Esophagus squamous epithelium (tissue), 5 donors: ENCODE results near the gene CAMK1G. TPM values are rescaled to one million over a fixed set of nuclear protein-coding genes. Genes with fewer than 3 reads are reported as not detected.

Experiments
- DNase-seq: peaks from one replicate; lab custom pipeline; 2025; lab: John Stamatoyannopoulos, UW
- H3K27ac ChIP-seq, 4 donors: fragments of 200-600 bp; sonication (generic); one replicate each; pipeline ENCODE4 v1.5.1; 2016 to 2019; ENCODE audit warnings: mild to moderate bottlenecking in 1 of 4
- H3K27me3 ChIP-seq, 4 donors: fragments of 200-600 bp; sonication (generic); 1 replicate in 3 of 4; 2 replicates in 1 of 4; pipeline versions ENCODE4 v1.5.1 to v1.6.0; 2017 to 2021; ENCODE audit warnings: antibody characterized with exemption in 1 of 4
- H3K36me3 ChIP-seq, 3 donors: fragments of 200-600 bp; sonication (generic); one replicate each; pipeline ENCODE4 v1.5.1; 2016 to 2019
- H3K4me1 ChIP-seq, 3 donors: fragments of 200-600 bp; sonication (generic); one replicate each; pipeline ENCODE4 v1.5.1; 2017 to 2019
- H3K4me3 ChIP-seq, 4 donors: fragments of 200-600 bp; sonication (generic); 1 replicate in 3 of 4; 2 replicates in 1 of 4; pipeline ENCODE4 v1.5.1; 2016 to 2019; ENCODE audit warnings: mild to moderate bottlenecking in 2 of 4, moderate library complexity in 1 of 4
- H3K9me3 ChIP-seq, 3 donors: fragments of 200-600 bp; sonication (generic); one replicate each; pipeline ENCODE4 v1.5.1; 2016 to 2019
- POLR2A ChIP-seq, 4 donors: fragments of 450-650 bp; IDR thresholded peaks; one replicate each; pipeline ENCODE4 v1.6.1; 2017; ENCODE audit warnings: antibody characterized with exemption in 4 of 4, mild to moderate bottlenecking in 4 of 4, moderate library complexity in 3 of 4
- WGBS, 2 donors: methylation state at CpG; one replicate each; pipeline ENCODE4 v1.1.5; 2018; 5-methylcytosine and 5-hydroxymethylcytosine counted together
- intact Hi-C: fragments of 100-400 bp; cut with DNase I; formaldehyde crosslinking; loops from one replicate; pipeline ENCODE4 v1.15.0; 2022
- total RNA-seq, 4 donors: library from RNA; depleted of rRNA; stranded (reverse); fragments of >200 nt; gene quantifications; one replicate each; pipeline ENCODE4 v1.1.0, GENCODE V29; 2016
- TF ChIP-seq, protein P1 (sequence below), 6 experiments: fragments of 450-650 bp in 4 of 6; fragments of 200-600 bp in 2 of 6; sonication (generic) in 2 of 6; IDR thresholded peaks; one replicate each; pipeline ENCODE4 v1.5.1; 2016 to 2019; ENCODE audit warnings: antibody characterized with exemption in 6 of 6, mild to moderate bottlenecking in 4 of 6, moderate library complexity in 4 of 6
- donor health status: DM: yes; HTN: yes; CAD: no.

The CAMK1G gene
- total RNA-seq, 4 donors from 2014 or later, result 0.19 TPM; not detected in 3

DNA sequence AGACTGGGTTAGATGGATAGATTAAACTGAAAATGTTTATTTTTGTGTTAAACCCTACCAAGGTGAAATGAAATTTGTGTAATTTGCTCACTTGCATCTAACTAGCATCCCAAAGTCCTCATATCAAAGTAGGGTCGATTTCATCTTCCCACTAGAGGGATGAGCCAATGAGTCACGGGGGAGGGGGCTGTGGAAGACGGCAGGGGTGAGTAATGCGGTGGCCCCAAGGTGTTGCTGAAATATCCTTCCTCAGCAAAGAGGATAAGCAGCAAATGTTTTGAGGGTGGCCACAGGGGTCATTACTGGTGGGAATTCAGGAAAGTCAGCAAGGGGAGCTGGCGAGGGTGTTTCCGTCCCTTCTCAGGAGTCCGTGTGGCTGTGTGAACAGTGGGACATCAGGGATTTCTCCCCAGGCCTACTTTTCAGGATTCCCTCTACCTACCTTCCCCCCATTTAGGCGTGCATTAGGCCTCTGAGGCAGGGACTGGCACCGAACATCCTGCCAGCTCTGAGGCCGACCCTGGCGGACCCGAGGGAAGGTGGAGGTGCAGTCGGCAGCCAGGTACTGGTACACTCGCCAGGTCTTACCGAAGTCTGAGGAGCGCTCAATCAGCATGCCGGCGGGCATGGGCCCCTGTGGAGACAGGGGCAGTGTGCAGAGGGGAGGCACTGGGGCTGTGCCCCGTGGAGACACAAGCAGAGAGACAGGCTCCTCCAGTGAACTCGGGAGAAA lies 50.7 kb downstream of the CAMK1G start:
- WGBS, 2 donors, result 68% methylated on average over 7 to 9 of the region's 20 CpGs
- intact Hi-C loops, result no loop called here
- H3K36me3 ChIP-seq, result peaks cover 0 to 45% (median 0%) of the 10 kb centered on the region in 3 donors
- DNase-seq, result no peak
- peaks cover 0 to 29% (median 9%) of the 10 kb centered on the region in 3 donors for H3K4me1 ChIP-seq
- no peak overlapping the region for H3K4me3 ChIP-seq
- no peaks in the 10 kb centered on the region for H3K27me3 ChIP-seq
- H3K9me3 ChIP-seq, result no peaks in the 10 kb centered on the region
- H3K27ac ChIP-seq, result no peak overlapping the region
- TF ChIP-seq, protein P1, sequence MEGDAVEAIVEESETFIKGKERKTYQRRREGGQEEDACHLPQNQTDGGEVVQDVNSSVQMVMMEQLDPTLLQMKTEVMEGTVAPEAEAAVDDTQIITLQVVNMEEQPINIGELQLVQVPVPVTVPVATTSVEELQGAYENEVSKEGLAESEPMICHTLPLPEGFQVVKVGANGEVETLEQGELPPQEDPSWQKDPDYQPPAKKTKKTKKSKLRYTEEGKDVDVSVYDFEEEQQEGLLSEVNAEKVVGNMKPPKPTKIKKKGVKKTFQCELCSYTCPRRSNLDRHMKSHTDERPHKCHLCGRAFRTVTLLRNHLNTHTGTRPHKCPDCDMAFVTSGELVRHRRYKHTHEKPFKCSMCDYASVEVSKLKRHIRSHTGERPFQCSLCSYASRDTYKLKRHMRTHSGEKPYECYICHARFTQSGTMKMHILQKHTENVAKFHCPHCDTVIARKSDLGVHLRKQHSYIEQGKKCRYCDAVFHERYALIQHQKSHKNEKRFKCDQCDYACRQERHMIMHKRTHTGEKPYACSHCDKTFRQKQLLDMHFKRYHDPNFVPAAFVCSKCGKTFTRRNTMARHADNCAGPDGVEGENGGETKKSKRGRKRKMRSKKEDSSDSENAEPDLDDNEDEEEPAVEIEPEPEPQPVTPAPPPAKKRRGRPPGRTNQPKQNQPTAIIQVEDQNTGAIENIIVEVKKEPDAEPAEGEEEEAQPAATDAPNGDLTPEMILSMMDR (IDR thresholded peaks at IDR 0.05), result no peak
- TF ChIP-seq POLR2A (IDR thresholded peaks at IDR 0.05), result no peak

DNA sequence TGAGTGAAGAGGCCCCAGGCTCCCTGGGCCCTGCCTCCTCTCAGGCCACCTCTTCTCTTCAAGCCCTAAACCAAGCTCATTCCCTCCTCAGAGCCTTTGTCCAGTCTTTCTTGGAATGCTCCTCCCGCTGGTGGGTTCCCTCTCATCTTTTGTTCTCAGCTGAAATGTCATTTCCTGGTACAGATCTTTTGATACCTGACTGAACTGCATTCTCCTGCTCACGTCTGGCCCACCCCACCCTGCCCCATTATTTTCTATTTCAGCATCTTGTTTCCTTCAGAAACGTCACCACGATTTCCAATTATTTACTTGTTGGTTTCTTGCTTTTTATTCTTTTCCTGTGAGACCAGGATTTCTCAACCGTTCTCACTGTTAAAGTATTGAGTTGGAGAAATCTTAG lies 52.3 kb downstream of the CAMK1G start:
- intact Hi-C loops, result no loop called here
- peaks cover 0 to 24% (median 0%) of the 10 kb centered on the region in 3 donors for H3K4me1 ChIP-seq
- H3K4me3 ChIP-seq, result no peak overlapping the region
- no peak overlapping the region for H3K27ac ChIP-seq
- no peak for TF ChIP-seq POLR2A (IDR thresholded peaks at IDR 0.05)
- TF ChIP-seq, protein P1 (IDR thresholded peaks at IDR 0.05), result no peak
- no peaks in the 10 kb centered on the region for H3K27me3 ChIP-seq
- 70 to 82% methylated on average over 5 of the region's 5 CpGs for WGBS, 2 donors
- peaks cover 0 to 39% (median 0%) of the 10 kb centered on the region in 3 donors for H3K36me3 ChIP-seq
- no peaks in the 10 kb centered on the region for H3K9me3 ChIP-seq
- no peak for DNase-seq

DNA sequence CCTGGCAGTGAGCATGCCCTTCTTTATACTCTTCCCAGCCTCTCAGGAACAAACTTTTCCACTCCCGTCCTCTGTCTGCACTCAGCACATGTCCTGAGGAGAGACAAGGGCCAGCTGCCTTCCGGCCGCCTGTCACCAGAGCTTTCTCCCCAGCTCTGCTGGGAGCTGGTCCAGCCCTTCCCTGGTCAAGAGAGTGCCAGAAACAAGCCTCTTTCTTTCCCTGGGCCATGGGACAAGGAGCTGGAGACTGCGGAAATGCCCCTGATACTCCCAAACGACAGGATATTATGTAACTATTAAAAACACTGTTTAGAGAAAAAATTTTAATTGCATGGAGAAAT lies 58.3 kb downstream of the CAMK1G start:
- WGBS, 2 donors, result 30 to 59% methylated on average over 2 to 4 of the region's 5 CpGs
- H3K9me3 ChIP-seq, result no peaks in the 10 kb centered on the region
- H3K4me1 ChIP-seq, result peaks cover 29 to 71% (median 45%) of the 10 kb centered on the region in 3 donors
- no peak for DNase-seq
- H3K27ac ChIP-seq, result peak overlapping the region; percentile 38 to 83 (median 70)
- intact Hi-C loops, result no loop called here
- H3K27me3 ChIP-seq, result peaks cover 0 to 5% (median 0%) of the 10 kb centered on the region in 4 donors
- peaks cover 0 to 17% (median 0%) of the 10 kb centered on the region in 3 donors for H3K36me3 ChIP-seq
- H3K4me3 ChIP-seq, result no peak overlapping the region
- TF ChIP-seq, protein P1 (IDR thresholded peaks at IDR 0.05), result no peak
- no peak for TF ChIP-seq POLR2A (IDR thresholded peaks at IDR 0.05)

DNA sequence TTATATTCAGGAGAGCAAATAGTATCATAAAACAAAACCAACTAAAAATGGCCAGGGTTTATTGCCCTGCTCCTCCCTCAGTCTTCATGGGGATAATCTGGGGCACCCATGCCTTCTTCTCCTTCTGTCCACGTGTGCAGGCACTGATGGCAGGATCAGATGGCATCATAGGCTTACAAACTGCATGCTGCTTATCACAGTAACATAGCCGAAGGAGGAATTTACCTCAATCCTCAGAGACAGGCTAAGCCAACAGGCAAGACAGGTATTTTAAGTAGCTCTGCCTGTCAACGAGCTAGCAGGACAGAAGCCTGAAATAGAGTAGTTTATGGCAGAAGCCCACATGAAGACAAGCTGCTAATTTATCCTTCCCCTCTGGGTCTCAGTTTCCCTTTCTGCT lies 59.3 kb downstream of the CAMK1G start:
- peaks cover 0 to 5% (median 0%) of the 10 kb centered on the region in 4 donors for H3K27me3 ChIP-seq
- H3K4me3 ChIP-seq, result no peak overlapping the region
- WGBS, 2 donors, result 15 to 27% methylated on average over 3 of the region's 3 CpGs
- H3K36me3 ChIP-seq, result peaks cover 0 to 8% (median 0%) of the 10 kb centered on the region in 3 donors
- no peaks in the 10 kb centered on the region for H3K9me3 ChIP-seq
- intact Hi-C loops, result no loop called here
- DNase-seq, result no peak
- H3K4me1 ChIP-seq, result peaks cover 29 to 81% (median 55%) of the 10 kb centered on the region in 3 donors
- peak overlapping the region; percentile 57 to 73 (median 67) for H3K27ac ChIP-seq
- TF ChIP-seq, protein P1 (IDR thresholded peaks at IDR 0.05), result no peak
- no peak for TF ChIP-seq POLR2A (IDR thresholded peaks at IDR 0.05)

DNA sequence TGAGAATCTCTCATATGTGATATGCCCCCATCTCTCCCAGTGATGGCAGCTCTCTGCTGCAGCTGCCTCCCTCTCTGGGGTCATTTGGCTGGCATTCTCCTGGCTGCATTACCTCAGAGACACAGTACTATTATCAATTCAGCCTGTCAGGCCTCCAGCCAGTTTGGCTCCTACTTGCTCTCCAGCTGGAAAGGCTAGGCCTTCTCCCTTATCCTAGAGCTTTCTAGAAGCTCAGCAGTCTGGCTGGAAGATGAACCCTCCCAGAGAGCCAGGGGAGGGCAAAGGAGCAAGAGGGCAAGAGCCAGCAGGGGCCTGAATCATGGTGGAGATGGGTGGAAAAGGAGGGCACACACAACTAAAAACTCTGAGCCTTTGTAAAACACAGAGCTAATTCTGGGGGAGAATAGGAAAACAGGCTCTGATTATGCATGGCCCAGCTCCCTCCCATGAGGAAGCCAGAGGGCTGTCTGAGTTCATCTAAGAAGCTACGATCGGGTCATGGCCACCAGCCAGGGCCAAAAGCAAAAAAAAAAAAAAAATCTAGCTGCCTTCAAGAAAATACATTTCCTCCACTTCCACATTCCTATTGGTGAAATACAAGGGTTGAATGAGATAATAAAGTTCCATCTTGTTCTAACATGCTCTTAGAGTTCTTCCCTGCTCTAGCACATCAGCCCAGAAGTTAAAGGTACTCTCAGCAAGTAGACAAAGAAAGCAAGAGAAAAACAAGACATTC lies 59.9 kb downstream of the CAMK1G start:
- H3K4me1 ChIP-seq, result peaks cover 29 to 88% (median 61%) of the 10 kb centered on the region in 3 donors
- WGBS, 2 donors, result 0 to 16% methylated on average over 2 of the region's 2 CpGs

More for the DNA sequence above, 59.9 kb downstream of the CAMK1G start:
- H3K36me3 ChIP-seq, result peaks cover 0 to 2% (median 0%) of the 10 kb centered on the region in 3 donors
- no peaks in the 10 kb centered on the region for H3K9me3 ChIP-seq
- H3K27ac ChIP-seq, result peak overlapping the region; percentile 63 to 73 (median 70)
- TF ChIP-seq, protein P1 (IDR thresholded peaks at IDR 0.05), result peak in 2 of 6 experiments; percentile 5 to 7
- TF ChIP-seq POLR2A (IDR thresholded peaks at IDR 0.05), result no peak
- DNase-seq, result no peak
- H3K4me3 ChIP-seq, result no peak overlapping the region
- intact Hi-C loops, result no loop called here
- peaks cover 0 to 5% (median 0%) of the 10 kb centered on the region in 4 donors for H3K27me3 ChIP-seq
